Stimulated activated CD4-positive, alpha-beta T cell treated with anti-CD3 and anti-CD28 coated beads, Interleukin-4, amount 100 ng/mL, for 48 hours (primary cell): ENCODE data around the gene DNAAF5.
"Not testable (repeated sequence)": the region's sequence is repeated elsewhere in the genome, so short reads cannot be mapped to it uniquely, and the experiment has no call there.

ENCODE experiments used
- DNase-seq, 2 donors: peaks; one replicate each; pipeline ENCODE4 v3.0.0-alpha.2; 2020; ENCODE audit warnings: low read depth in 2 of 2

The DNAAF5 gene

DNA sequence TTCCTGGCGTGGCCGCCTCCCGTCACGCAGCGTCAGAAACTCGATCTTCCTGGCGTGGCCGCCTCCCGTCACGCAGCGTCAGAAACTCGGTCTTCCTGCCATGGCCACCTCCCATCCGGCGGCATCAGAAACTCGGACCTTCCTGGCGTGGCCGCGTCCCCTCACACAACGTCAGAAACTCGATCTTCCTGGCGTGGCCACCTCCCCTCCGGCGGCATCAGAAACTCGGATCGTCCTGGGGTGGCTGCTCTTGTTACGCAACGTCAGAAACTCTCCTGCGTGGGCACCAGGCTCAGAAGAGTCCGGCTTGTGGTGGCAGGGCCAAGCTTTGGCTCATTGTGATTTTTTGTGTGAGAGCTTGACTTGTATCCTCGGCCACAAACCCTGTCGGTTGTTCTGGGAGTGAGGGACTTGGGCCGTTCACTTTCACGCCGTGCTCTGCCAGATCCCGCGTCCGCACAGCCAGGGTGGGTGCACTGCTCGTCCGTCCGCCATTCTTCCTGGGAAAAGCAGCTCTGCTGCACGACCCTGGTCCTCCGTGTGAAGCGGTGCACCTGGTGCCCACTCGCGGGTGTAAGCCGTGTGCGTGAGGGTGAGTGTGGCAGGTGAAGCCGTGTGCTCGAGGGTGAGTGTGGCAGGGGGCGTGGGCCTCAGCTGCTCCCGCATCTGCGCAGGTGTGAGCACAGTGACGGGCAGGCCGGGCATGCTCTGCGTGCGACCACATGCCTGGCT lies 56.4 kb downstream of the DNAAF5 start:
- no peak for DNase-seq

DNA sequence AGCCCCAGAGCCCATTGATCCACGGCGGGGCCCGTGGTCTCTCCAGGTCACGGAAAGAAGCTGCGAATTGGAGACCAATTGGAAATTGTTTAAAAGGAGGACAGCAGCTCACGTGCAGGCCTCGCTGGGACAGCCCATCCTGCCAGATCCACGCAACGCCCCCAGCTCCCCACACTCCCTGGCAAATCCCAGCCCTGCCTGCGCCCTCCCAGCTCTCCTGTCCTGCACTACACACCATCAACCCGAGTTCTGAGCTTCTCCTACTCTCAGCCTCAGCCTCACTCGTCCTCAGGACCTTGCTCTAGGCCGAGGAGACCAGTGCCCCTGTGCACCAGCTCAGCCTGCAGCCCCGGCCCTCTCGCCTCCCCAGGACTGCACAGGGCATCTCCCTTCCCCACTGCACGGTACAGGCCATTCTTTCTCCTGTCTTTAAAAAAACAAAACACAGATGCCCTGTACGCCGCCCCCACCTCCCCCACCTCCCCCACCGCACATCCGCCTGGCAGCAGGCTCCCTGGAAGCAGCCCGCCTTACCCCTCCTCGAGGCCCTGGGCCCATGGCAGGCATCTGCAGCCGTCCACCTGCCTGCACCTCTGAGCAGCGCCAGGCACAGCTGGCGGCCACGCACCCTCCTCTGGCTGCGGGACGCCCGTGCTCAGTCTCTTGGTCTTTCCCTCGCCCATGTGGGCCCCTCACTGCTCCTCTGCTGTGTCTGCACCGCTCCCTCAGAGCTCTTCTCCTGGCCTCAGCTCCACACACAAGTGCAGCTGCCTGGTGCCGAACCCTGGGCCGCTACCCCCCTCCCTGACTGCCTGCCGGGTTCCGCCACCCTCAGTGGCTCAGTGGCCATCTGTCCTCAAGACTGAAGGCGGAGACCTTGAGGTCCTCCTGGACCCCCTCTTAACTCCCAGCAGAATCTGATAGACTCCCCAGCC lies 57.3 kb downstream of the DNAAF5 start:
- no peak for DNase-seq

GRCh38 chr7:784971-785370 lies 58.5 kb downstream of the DNAAF5 start:
- no peak for DNase-seq

GRCh38 chr7:785416-785815 lies 58.9 kb downstream of the DNAAF5 start:
- DNase-seq = no peak

GRCh38 chr7:786472-787255 lies 60.2 kb downstream of the DNAAF5 start:
- peak; percentile 60 to 73 for DNase-seq

- no peak for DNase-seq
Measured at GRCh38 chr7:787332-788240, 61.1 kb downstream of the DNAAF5 start.

- no peak for DNase-seq
Measured at GRCh38 chr7:791519-791918, 65.0 kb downstream of the DNAAF5 start.

- DNase-seq = no peak
Measured at GRCh38 chr7:794207-794606, 67.7 kb downstream of the DNAAF5 start.

DNA sequence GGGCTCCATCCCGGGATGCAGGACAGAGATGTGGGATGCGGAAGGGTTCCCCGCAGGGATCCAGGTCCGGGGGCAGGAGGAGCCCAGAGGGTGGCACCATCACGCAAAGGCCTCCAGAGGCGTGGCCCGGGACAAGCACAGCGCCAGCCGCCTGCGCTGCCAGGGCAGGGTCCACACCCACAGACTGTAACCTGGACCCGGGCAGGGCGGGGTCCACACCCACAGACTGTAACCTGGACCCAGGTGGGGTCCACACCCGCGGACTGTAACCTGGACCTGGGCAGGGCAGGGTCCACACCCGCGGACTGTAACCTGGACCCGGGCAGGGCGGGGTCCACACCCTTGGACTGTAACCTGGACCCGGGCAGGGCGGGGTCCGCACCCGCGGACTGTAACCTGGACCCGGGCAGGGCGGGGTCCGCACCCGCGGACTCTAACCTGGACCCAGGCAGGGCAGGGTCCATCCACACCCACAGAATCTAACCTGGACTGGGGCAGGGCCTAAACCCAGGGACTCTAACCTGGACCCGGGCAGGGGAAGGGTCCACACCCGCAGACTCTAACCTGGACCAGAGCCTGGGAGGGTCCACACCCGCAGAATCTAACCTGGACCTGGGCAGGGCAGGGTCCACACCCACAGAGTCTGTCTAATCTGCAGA lies 68.3 kb downstream of the DNAAF5 start:
- DNase-seq = no peak

DNA sequence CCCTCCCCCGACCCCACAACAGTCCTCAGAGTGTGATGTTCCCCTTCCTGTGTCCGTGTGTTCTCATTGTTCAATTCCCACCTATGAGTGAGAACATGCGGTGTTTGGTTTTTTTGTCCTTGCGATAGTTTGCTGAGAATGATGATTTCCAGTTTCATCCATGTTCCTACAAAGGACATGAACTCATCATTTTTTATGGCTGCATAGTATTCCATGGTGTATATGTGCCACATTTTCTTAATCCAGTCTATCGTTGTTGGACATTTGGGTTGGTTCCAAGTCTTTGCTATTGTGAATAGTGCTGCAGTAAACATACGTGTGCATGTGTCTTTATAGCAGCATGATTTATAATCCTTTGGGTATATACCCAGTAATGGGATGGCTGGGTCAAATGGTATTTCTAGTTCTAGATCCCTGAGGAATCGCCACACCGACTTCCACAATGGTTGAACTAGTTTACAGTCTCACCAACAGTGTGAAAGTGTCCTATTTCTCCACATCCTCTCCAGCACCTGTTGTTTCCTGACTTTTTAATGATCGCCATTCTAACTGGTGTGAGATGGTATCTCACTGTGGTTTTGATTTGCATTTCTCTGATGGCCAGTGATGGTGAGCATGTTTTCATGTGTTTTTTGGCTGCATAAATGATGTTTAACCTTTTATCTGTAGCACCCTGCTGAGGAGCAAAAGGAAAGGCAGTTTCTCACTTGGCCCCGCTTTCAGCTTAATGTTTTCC lies 70.1 kb downstream of the DNAAF5 start:
- DNase-seq = not testable (repeated sequence)

DNA sequence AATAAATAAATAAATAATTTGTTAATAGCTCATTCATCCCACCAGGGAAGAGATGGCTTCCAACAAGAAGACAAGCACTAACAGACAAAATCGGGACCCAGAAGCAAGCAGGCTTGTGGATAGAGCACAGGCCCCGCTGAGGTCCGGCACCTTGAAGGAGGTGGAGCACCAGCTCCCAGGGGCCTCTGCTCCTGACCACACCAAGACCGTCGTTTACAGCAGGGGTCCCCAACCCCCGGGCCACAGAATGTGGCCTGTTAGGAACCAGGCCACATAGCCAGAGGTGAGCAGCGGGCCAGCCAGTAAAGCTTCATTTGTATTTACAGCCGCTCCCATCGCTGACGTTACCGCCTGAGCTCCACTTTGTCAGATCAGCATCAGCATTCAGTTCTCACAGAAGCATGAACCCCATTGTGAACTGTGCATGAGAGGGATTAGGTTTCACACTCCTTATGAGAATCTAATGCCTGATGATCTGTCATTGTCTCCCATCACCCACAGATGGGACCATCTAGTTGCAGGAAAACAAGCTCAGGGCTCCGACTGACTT lies 72.5 kb downstream of the DNAAF5 start:
- DNase-seq = no peak

GRCh38 chr7:800692-801091 lies 74.2 kb downstream of the DNAAF5 start:
- DNase-seq = no peak

- not testable (repeated sequence) for DNase-seq
Measured at GRCh38 chr7:801351-801750, 74.9 kb downstream of the DNAAF5 start.

DNA sequence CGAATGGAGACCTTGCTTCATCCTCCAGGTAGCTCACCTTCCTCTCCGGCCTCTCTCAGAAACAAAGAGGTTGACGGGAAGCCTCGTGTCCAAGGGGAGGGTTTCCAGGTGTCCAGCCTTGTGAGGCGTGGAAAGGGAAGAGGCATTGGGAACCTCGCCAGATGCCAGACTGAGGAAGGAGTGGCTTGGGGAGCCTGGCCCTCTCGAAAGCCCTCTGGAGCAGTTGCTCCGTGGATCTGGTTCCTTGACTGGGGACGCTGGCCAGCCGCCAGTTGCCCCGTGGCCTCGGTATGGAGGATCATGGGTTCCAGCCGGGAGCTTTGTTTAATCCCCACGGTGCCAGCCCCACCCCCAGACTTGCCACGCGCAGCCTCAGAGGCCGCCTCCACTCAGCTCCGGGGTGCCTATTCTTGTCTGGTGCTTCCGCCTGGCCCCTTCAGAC lies 75.5 kb downstream of the DNAAF5 start:
- DNase-seq = no peak

DNA sequence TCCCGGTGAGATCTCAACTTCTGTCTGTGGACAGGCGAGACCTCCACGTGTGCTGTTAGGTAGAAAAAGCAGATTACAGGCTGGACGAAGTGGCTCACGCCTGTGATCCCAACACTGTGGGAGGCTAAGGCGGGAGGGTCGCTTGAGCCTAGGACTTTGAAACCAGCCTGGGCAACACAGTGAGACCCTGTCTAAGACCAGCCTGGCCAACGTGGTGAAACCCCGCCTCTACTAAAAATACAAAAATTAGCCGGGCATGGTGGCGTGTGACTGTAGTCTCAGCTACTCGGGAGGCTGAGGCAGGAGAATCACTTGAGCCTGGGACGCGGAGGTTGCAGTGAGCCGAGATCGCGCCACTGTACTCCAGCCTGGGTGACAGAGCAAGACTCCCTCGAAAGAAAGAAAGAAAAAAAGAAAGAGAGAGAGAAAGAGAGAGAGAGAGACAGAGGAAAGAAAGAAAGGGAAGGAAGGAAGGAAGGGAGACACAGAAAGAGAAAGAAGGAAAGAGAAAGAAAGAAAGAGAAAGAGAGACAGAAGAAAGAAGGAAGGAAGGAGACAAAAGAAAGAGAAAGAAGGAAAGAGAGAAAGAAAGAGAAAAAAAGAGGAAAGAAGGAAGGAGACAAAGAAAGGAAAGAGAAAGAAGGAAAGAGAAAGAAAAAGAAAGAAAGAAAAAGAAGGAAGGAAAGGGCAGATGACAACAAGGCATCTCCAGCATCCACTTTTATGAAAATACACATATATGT lies 76.2 kb downstream of the DNAAF5 start:
- no peak for DNase-seq

GRCh38 chr7:803243-803635 lies 76.7 kb downstream of the DNAAF5 start:
- no peak for DNase-seq

- DNase-seq = not testable (repeated sequence)
Measured at GRCh38 chr7:803796-804195, 77.3 kb downstream of the DNAAF5 start.

GRCh38 chr7:805261-805660 lies 78.8 kb downstream of the DNAAF5 start:
- DNase-seq = no peak
